IMR-90 (cell line): ENCODE data around the gene SS18L1.

Experiments
- RAD21 ChIP-seq: IDR thresholded peaks from 2 replicates; pipeline ENCODE4 v1.6.1; 2012; ENCODE audit warnings: low read length, improper control_type of control experiment
- USF2 ChIP-seq: fragments of 150-350 bp; IDR thresholded peaks from 2 replicates; pipeline ENCODE4 v1.6.1; 2017; ENCODE audit warnings: mild to moderate bottlenecking, antibody characterized with exemption, low read length, low read depth

DNA sequence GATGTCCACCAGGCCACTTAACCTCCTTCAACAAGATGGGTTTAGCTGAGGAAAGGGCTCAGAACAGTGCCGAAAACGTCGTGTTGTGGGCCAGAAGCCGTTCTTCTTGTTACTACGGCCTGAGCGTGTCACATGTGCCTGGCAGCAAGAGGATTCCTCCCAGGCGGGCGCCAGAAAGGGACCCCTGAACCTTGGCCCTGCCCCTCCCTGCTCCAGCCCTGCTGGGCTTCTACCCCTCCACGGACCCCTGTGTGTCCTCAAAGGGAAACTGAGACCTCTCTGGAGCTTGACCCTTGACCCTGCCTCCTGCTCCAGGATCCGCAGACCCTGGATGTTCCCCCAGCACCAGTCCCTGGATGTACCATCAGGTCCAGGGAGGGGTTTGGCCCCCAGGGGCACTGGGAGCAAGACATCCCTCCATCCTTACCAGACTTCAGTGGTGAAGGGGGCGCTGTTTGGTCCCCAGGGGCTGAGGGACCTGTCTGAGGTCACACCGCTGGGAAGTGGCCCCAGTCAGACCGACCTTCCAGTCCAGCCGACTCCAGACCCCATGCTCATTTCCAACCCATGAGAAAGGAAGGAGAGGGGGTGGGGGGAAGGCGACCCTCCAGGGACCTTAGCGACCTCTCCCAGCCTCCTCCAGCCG lies 66.4 kb downstream of the SS18L1 start:
- no peak for TF ChIP-seq USF2
- no peak for TF ChIP-seq RAD21
